ENCODE data around the gene METRNL. TPM values are rescaled to one million over a fixed set of nuclear protein-coding genes. Genes with fewer than 3 reads are reported as not detected.

The METRNL gene
- total RNA-seq, 1 donor from 2014 or later: 79.9 TPM

DNA sequence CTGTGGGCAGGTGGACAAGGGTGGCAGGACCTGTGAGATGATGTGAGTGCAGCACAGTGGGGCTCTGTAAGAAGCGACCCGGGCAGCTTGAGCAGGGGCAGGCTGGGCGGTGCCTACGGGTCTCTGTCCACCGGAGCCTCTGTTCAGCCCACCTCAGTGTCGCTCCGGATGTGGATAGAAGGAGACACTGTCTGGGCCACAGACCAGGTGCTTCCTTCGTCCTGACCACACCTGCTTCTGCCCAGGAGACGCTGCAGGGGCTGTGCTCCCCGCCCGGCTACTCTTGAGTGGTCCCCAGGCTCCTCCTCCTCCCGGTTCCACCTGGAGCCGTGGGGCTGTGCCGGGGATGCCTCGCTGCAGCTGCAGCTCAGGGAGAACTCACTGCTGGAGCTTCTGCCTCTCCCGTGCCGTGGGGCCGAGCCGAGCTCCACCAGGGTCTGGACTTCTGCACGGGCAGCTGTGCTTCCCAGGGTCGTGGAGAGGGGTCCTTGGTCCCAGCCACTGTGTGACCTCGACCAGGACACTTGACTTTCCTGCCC lies 21.5 kb downstream of the METRNL start:
- Histone ChIP-seq H3K9me3 (no peaks in the 10 kb centered on the region), H3K4me1 (peaks cover 43% of the 10 kb centered on the region), H3K36me3 (peaks cover 1% of the 10 kb centered on the region), H3K27me3 (no peaks in the 10 kb centered on the region), H3K27ac (peak overlapping the region; percentile 60), H3K4me3 (no peak overlapping the region)
- DNase-seq (no peak), ATAC-seq (peak; percentile 5)
- intact Hi-C loops (cut with DNase I): no loop called here
- TF ChIP-seq, protein P1, sequence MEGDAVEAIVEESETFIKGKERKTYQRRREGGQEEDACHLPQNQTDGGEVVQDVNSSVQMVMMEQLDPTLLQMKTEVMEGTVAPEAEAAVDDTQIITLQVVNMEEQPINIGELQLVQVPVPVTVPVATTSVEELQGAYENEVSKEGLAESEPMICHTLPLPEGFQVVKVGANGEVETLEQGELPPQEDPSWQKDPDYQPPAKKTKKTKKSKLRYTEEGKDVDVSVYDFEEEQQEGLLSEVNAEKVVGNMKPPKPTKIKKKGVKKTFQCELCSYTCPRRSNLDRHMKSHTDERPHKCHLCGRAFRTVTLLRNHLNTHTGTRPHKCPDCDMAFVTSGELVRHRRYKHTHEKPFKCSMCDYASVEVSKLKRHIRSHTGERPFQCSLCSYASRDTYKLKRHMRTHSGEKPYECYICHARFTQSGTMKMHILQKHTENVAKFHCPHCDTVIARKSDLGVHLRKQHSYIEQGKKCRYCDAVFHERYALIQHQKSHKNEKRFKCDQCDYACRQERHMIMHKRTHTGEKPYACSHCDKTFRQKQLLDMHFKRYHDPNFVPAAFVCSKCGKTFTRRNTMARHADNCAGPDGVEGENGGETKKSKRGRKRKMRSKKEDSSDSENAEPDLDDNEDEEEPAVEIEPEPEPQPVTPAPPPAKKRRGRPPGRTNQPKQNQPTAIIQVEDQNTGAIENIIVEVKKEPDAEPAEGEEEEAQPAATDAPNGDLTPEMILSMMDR (IDR thresholded peaks at IDR 0.05): no peak

DNA sequence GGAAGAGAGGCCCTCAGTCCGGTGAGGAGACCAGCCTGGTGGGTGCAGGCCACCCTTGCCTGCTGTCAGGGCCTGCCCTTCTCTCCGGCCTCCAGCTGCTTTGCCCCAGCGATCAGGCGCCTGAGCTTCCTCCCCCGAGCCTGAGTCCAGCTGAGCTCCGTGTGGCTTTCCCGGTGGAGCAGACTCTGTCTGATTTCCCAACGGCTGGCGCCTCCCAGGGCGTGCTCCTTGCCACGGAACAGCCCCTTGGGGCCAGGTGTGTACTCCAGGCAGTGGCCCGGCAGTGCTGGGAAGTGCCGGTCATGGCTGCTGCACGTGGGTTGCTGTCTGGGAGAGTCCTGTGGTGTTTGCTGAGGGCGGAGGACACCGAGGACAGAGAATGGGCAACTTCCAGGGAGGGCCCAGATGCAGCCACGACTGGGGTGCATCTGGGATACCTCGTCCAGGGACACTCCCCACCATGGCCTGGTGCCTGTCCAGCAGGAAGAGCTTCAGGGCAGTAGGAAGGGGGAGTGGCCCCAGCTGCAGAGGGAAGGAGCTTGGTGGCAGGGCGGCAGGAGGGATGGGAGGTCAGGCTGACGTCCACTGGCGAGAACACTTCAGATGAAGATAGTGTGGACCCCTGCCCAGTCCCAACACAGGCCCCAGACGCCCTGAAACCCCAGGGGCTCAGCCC lies 22.5 kb downstream of the METRNL start:
- peak overlapping the region; percentile 60 for H3K27ac ChIP-seq
- ATAC-seq (peak; percentile 73), DNase-seq (peak; percentile 87)
- H3K9me3 ChIP-seq: no peaks in the 10 kb centered on the region
- H3K4me1 ChIP-seq: peaks cover 43% of the 10 kb centered on the region
- TF ChIP-seq, protein P1 (IDR thresholded peaks at IDR 0.05): no peak
- H3K4me3 ChIP-seq: no peak overlapping the region
- no peaks in the 10 kb centered on the region for H3K36me3 ChIP-seq
- intact Hi-C loops (cut with DNase I): no loop called here
- H3K27me3 ChIP-seq: no peaks in the 10 kb centered on the region

DNA sequence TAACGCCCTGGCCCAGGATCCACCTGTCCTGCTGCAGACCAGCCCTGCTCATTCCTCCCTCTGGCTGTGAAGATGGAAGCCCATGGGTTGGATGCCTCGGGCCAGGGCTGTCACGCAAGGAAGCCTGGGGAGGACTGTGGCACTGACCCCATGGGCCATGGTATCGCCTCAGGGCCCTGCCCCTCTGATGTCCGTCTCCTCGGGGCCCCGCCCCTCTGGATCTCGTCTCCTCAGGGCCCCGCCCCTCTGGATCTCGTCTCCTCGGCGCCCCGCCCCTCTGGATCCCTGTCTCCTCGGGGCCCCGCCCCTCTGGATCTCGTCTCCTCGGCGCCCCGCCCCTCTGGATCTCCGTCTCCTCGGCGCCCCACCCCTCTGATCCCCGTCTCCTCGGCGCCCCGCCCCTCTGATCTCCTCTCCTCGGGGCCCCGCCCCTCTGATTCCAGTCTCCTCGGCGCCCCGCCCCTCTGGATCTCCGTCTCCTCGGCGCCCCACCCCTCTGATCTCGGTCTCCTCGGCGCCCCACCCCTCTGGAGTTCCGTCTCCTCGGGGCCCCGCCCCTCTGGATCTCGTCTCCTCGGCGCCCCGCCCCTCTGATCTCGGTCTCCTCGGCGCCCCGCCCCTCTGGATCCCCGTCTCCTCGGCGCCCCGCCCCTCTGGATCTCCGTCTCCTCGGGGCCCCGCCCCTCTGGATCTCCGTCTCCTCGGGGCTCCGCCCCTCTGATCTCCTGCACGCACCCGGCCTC lies 24.0 kb downstream of the METRNL start:
- no peak for ATAC-seq
- no peaks in the 10 kb centered on the region for H3K36me3 ChIP-seq
- TF ChIP-seq, protein P1 (IDR thresholded peaks at IDR 0.05): no peak
- H3K9me3 ChIP-seq: no peaks in the 10 kb centered on the region
- H3K27me3 ChIP-seq: no peaks in the 10 kb centered on the region
- peaks cover 38% of the 10 kb centered on the region for H3K4me1 ChIP-seq
- intact Hi-C loops (cut with DNase I): no loop called here
- no peak overlapping the region for H3K27ac ChIP-seq
- no peak overlapping the region for H3K4me3 ChIP-seq
- no peak for DNase-seq

DNA sequence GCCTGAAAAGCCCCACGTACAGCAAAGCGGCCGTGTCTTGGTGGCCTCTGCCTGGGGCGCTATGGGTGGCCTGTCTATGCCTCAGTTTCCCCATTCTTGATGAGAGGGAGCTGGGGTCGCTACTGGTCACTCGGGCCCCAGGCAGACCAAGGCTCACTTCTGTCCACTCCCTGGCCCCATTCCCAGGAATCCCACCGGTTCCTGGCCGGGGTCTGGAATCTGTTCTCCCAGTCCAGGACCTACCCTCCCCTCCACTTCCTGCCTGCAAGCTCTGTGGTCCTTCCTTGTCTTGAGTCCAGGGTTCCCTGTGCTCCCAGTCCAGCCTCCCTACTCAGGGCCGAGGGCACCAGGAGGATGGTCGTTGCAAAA lies 24.5 kb downstream of the METRNL start:
- TF ChIP-seq, protein P1 (IDR thresholded peaks at IDR 0.05): no peak
- H3K27me3 ChIP-seq: no peaks in the 10 kb centered on the region
- intact Hi-C loops (cut with DNase I): no loop called here
- H3K4me1 ChIP-seq: peaks cover 33% of the 10 kb centered on the region
- no peak for ATAC-seq
- no peaks in the 10 kb centered on the region for H3K36me3 ChIP-seq
- no peaks in the 10 kb centered on the region for H3K9me3 ChIP-seq
- H3K27ac ChIP-seq: no peak overlapping the region
- H3K4me3 ChIP-seq: no peak overlapping the region
- no peak for DNase-seq

DNA sequence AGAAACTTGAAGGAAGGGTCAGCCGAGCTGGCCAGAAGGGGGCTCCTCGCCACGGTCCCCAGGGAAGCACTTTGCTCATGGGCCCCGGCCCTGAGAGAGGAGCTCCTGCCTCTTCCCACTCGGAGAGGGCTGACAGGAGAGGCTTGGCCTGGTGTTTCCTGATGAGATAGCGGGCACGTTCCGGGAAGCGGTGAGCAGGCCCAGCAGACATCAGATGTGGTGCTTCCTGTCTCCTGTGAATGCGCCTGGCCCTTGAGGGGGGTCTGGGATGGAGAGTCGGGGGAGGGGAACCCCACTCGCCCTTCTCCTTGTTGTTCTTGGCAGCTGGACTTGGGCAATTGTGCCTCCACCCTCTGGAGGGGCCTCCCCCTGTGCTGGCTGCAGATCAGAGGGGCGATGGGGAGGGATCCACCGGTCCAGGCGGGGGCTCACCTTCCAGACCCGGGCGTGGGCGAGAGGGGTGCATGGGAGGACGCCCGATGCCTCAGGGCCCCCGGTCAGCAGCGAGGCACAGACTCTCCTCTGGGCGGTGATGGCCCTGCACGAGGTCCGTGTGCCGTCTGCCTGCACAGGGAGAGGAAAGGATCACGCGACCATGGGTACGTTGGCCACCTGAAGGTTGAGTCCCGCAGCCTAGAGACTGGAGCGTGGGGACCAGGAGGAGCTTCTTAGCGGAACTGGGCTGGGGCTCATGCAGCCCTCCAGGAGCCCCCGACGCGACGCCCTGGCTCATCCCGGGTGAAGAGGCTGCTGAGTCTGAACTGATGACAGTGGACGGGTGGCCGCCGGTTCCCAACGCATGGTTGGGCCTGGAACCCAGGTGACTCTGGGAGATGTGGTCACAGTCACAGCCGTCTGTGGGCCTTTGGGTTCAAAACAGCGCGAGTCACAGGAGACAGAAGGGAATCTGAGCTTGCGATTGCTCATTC lies 25.4 kb downstream of the METRNL start:
- H3K36me3 ChIP-seq: no peaks in the 10 kb centered on the region
- no peak overlapping the region for H3K27ac ChIP-seq
- H3K4me1 ChIP-seq: peaks cover 30% of the 10 kb centered on the region
- no peak for DNase-seq
- no peak overlapping the region for H3K4me3 ChIP-seq
- intact Hi-C loops (cut with DNase I): no loop called here
- H3K27me3 ChIP-seq: no peaks in the 10 kb centered on the region
- TF ChIP-seq, protein P1 (IDR thresholded peaks at IDR 0.05): no peak
- no peaks in the 10 kb centered on the region for H3K9me3 ChIP-seq
- ATAC-seq: no peak

Measured in upper lobe of right lung (tissue), 1 donor.